Subcutaneous adipose tissue (tissue), 4 donors: ENCODE data around the gene BUD23. TPM values are rescaled to one million over a fixed set of nuclear protein-coding genes. Genes with fewer than 3 reads are reported as not detected.

Experiments
- CTCF ChIP-seq: fragments of 450-650 bp; IDR thresholded peaks from one replicate; pipeline ENCODE4 v1.5.1; 2016; ENCODE audit warnings: low read depth, mild to moderate bottlenecking, control low read depth, antibody characterized with exemption, moderate library complexity
- total RNA-seq, 4 donors: library from RNA; depleted of rRNA; stranded (reverse); fragments of >200 nt; gene quantifications; one replicate each; pipeline ENCODE4 v1.1.0, GENCODE V29; 2016

Gene BUD23
- 10 to 100 TPM; 24.0 to 41.1 (median 32.8) TPM for total RNA-seq

- TF ChIP-seq CTCF = no peak
Observed at GRCh38 chr7:73683056-73683787, at the start of gene BUD23, which contains the start of gene DNAJC30. BUD23 (plus strand) TSS chr7:73683597; CDS start chr7:73683626, 29 bp downstream. DNAJC30 (minus strand) TSS chr7:73683453; CDS start chr7:73683423, 30 bp downstream.

- TF ChIP-seq CTCF = no peak
Observed at GRCh38 chr7:73633844-73634243, 49.6 kb upstream of the BUD23 start.

GRCh38 chr7:73635428-73636200, 47.8 kb upstream of the BUD23 start:
- TF ChIP-seq CTCF = no peak

GRCh38 chr7:73638911-73639310, 44.5 kb upstream of the BUD23 start:
- no peak for TF ChIP-seq CTCF

- no peak for TF ChIP-seq CTCF
Observed at GRCh38 chr7:73642834-73643233, 40.6 kb upstream of the BUD23 start.

GRCh38 chr7:73644688-73645286, 38.6 kb upstream of the BUD23 start:
- TF ChIP-seq CTCF = no peak

- no peak for TF ChIP-seq CTCF
Observed at GRCh38 chr7:73645643-73646174, 37.7 kb upstream of the BUD23 start.
